SK-N-SH treated with all-trans-retinoic acid at 6 μM for 48 hours (cell line): ENCODE measurements around the gene ZNF70.

ENCODE experiments used
- PPARA ChIP-seq: fragments of 250-450 bp; sonication (Bioruptor Pico); IDR thresholded peaks from 2 replicates; pipeline ENCODE4 v1.5.0; 2020; ENCODE audit warnings: mild to moderate bottlenecking, borderline replicate concordance
- ZFP3 ChIP-seq: fragments of 250-450 bp; sonication (Bioruptor Pico); IDR thresholded peaks from 2 replicates; pipeline ENCODE4 v1.5.0; 2020; ENCODE audit warnings: mild to moderate bottlenecking, moderate library complexity
- TF ChIP-seq, protein P1 (sequence below): fragments of 250-450 bp; sonication (Bioruptor Pico); IDR thresholded peaks from 2 replicates; pipeline ENCODE4 v1.5.1; 2020; ENCODE audit warnings: low read depth, mild to moderate bottlenecking, moderate library complexity
- TF ChIP-seq, protein P2 (sequence below): fragments of 250-450 bp; sonication (Bioruptor Pico); IDR thresholded peaks from 2 replicates; pipeline ENCODE4 v1.8.0; 2020; ENCODE audit warnings: mild to moderate bottlenecking, moderate library complexity, borderline replicate concordance

DNA sequence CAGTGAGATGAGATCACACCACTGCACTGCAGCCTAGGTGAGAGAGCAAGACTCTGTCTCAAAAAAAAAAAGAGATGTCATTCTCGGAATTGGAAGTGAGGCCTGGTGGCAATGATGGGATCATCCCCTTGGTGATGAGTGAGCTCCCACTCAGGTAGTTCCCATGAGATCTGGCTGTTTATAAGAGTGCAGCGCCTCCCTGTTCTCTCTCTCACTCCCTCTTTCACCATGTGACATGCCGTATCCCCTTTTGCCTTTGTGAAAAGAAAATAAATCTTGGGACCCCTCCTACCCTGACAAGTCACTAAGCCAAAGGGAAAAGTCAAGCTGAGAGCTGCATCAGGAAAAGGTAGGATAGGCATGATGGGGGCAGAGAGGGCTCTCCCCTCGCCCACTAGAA lies 28.8 kb downstream of the ZNF70 start:
- TF ChIP-seq, protein P1, sequence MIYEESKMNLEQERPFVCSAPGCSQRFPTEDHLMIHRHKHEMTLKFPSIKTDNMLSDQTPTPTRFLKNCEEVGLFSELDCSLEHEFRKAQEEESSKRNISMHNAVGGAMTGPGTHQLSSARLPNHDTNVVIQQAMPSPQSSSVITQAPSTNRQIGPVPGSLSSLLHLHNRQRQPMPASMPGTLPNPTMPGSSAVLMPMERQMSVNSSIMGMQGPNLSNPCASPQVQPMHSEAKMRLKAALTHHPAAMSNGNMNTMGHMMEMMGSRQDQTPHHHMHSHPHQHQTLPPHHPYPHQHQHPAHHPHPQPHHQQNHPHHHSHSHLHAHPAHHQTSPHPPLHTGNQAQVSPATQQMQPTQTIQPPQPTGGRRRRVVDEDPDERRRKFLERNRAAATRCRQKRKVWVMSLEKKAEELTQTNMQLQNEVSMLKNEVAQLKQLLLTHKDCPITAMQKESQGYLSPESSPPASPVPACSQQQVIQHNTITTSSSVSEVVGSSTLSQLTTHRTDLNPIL = no peak
- TF ChIP-seq ZFP3 (no peak), PPARA (no peak)
- TF ChIP-seq, protein P2, sequence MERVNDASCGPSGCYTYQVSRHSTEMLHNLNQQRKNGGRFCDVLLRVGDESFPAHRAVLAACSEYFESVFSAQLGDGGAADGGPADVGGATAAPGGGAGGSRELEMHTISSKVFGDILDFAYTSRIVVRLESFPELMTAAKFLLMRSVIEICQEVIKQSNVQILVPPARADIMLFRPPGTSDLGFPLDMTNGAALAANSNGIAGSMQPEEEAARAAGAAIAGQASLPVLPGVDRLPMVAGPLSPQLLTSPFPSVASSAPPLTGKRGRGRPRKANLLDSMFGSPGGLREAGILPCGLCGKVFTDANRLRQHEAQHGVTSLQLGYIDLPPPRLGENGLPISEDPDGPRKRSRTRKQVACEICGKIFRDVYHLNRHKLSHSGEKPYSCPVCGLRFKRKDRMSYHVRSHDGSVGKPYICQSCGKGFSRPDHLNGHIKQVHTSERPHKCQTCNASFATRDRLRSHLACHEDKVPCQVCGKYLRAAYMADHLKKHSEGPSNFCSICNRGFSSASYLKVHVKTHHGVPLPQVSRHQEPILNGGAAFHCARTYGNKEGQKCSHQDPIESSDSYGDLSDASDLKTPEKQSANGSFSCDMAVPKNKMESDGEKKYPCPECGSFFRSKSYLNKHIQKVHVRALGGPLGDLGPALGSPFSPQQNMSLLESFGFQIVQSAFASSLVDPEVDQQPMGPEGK (CRISPR knock-in tag) = no peak
